Measurements from ENCODE around the gene ESYT1.
A peak's percentile ranks its signal among the peaks of the same experiment; 100 is the strongest.

DNA sequence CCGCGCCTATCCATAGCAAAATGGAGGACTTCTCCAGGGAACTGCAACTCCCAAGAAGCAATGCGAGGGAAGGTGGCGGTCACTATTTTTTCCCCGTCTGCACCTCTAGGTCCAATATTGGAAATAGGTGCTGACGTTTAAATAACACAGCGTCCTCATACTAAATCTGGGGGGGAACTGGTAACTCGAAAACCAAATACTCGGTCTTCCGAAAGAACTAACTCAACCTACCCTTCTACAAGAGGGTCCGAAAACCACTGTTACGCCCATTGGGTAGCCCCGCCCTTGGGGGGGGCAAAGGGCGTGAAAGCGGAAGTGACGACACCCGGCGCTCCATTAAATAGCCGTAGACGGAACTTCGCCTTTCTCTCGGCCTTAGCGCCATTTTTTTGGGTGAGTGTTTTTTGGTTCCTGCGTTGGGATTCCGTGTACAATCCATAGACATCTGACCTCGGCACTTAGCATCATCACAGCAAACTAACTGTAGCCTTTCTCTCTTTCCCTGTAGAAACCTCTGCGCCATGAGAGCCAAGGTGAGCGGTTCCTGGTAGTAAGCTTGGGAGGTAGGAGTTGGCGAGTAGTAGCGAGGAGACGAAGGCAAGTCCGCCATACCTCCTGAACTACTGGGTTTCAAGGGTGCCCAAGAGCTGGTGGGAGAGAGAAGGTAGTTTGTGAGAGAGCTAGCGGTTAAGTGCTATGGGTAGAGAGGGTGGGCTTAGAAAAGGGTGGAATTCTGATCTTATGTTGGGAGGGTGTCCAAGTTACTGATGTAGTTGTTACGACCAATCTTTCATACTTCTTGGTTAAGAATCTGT is 11.6 kb upstream of the ESYT1 start, which contains the start of gene RPL41:
- TF ChIP-seq, protein P1, sequence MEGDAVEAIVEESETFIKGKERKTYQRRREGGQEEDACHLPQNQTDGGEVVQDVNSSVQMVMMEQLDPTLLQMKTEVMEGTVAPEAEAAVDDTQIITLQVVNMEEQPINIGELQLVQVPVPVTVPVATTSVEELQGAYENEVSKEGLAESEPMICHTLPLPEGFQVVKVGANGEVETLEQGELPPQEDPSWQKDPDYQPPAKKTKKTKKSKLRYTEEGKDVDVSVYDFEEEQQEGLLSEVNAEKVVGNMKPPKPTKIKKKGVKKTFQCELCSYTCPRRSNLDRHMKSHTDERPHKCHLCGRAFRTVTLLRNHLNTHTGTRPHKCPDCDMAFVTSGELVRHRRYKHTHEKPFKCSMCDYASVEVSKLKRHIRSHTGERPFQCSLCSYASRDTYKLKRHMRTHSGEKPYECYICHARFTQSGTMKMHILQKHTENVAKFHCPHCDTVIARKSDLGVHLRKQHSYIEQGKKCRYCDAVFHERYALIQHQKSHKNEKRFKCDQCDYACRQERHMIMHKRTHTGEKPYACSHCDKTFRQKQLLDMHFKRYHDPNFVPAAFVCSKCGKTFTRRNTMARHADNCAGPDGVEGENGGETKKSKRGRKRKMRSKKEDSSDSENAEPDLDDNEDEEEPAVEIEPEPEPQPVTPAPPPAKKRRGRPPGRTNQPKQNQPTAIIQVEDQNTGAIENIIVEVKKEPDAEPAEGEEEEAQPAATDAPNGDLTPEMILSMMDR (IDR thresholded peaks at IDR 0.05): no peak
- TF ChIP-seq POLR2A (IDR thresholded peaks at IDR 0.05; ENCODE audit: low read depth) (peak; percentile 98), EP300 (IDR thresholded peaks at IDR 0.05) (no peak), POLR2AphosphoS5 (IDR thresholded peaks at IDR 0.05) (peak; percentile 98 to 100)
